ENCODE measurements around the gene TAF10.
A peak's percentile ranks its signal among the peaks of the same experiment; 100 is the strongest.

The TAF10 gene

GRCh38 chr11:6574816-6575715 is 37.0 kb downstream of the TAF10 start:
- H3K9ac ChIP-seq (ENCODE audit: low read length in 2 of 2) = no peak overlapping the region
- peak overlapping the region; percentile 90 for H3K27ac ChIP-seq (ENCODE audit: low read length)
- peaks cover 35% of the 10 kb centered on the region for H3K4me1 ChIP-seq (ENCODE audit: control insufficient read depth, insufficient read depth, low read length)
- H3K36me3 ChIP-seq (ENCODE audit: control insufficient read depth in 2 of 2, insufficient read depth in 2 of 2, low read length in 2 of 2) = no peaks in the 10 kb centered on the region
- no peaks in the 10 kb centered on the region for H3K27me3 ChIP-seq (ENCODE audit: control insufficient read depth in 1 of 2, insufficient read depth in 2 of 2, low read length in 2 of 2)
- no peak overlapping the region for H3K4me3 ChIP-seq (ENCODE audit: low read length in 2 of 2)
- no peaks in the 10 kb centered on the region for H3K9me3 ChIP-seq (ENCODE audit: control insufficient read depth in 2 of 2, low read length in 2 of 2)

GRCh38 chr11:6572215-6572614 is 39.8 kb downstream of the TAF10 start:
- peaks cover 38% of the 10 kb centered on the region for H3K4me1 ChIP-seq (ENCODE audit: control insufficient read depth, insufficient read depth, low read length)
- no peaks in the 10 kb centered on the region for H3K9me3 ChIP-seq (ENCODE audit: control insufficient read depth in 2 of 2, low read length in 2 of 2)
- no peak overlapping the region for H3K4me3 ChIP-seq (ENCODE audit: low read length in 2 of 2)
- H3K36me3 ChIP-seq (ENCODE audit: control insufficient read depth in 2 of 2, insufficient read depth in 2 of 2, low read length in 2 of 2) = no peaks in the 10 kb centered on the region
- no peak overlapping the region for H3K9ac ChIP-seq (ENCODE audit: low read length in 2 of 2)
- no peaks in the 10 kb centered on the region for H3K27me3 ChIP-seq (ENCODE audit: control insufficient read depth in 1 of 2, insufficient read depth in 2 of 2, low read length in 2 of 2)
- H3K27ac ChIP-seq (ENCODE audit: low read length) = no peak overlapping the region

- Histone ChIP-seq H3K4me3 (ENCODE audit: low read length in 2 of 2) (no peak overlapping the region), H3K9ac (ENCODE audit: low read length in 2 of 2) (no peak overlapping the region), H3K27me3 (ENCODE audit: control insufficient read depth in 1 of 2, insufficient read depth in 2 of 2, low read length in 2 of 2) (no peaks in the 10 kb centered on the region), H3K36me3 (ENCODE audit: control insufficient read depth in 2 of 2, insufficient read depth in 2 of 2, low read length in 2 of 2) (no peaks in the 10 kb centered on the region), H3K4me1 (ENCODE audit: control insufficient read depth, insufficient read depth, low read length) (peaks cover 31% of the 10 kb centered on the region), H3K9me3 (ENCODE audit: control insufficient read depth in 2 of 2, low read length in 2 of 2) (no peaks in the 10 kb centered on the region), H3K27ac (ENCODE audit: low read length) (no peak overlapping the region)
These were observed 40.5 kb downstream of the TAF10 start for GRCh38 chr11:6571434-6572008.

GRCh38 chr11:6570691-6571427 is 41.2 kb downstream of the TAF10 start:
- peaks cover 0 to 2% of the 10 kb centered on the region in 2 donors for H3K36me3 ChIP-seq (ENCODE audit: control insufficient read depth in 2 of 2, insufficient read depth in 2 of 2, low read length in 2 of 2)
- H3K9ac ChIP-seq (ENCODE audit: low read length in 2 of 2) = no peak overlapping the region
- no peak overlapping the region for H3K27ac ChIP-seq (ENCODE audit: low read length)
- H3K4me1 ChIP-seq (ENCODE audit: control insufficient read depth, insufficient read depth, low read length) = peaks cover 27% of the 10 kb centered on the region
- no peaks in the 10 kb centered on the region for H3K9me3 ChIP-seq (ENCODE audit: control insufficient read depth in 2 of 2, low read length in 2 of 2)
- H3K27me3 ChIP-seq (ENCODE audit: control insufficient read depth in 1 of 2, insufficient read depth in 2 of 2, low read length in 2 of 2) = no peaks in the 10 kb centered on the region
- H3K4me3 ChIP-seq (ENCODE audit: low read length in 2 of 2) = no peak overlapping the region

- no peak overlapping the region for H3K9ac ChIP-seq (ENCODE audit: low read length in 2 of 2)
- peaks cover 24% of the 10 kb centered on the region for H3K4me1 ChIP-seq (ENCODE audit: control insufficient read depth, insufficient read depth, low read length)
- no peaks in the 10 kb centered on the region for H3K9me3 ChIP-seq (ENCODE audit: control insufficient read depth in 2 of 2, low read length in 2 of 2)
- no peak overlapping the region for H3K27ac ChIP-seq (ENCODE audit: low read length)
- H3K36me3 ChIP-seq (ENCODE audit: control insufficient read depth in 2 of 2, insufficient read depth in 2 of 2, low read length in 2 of 2) = peaks cover 0 to 2% of the 10 kb centered on the region in 2 donors
- no peak overlapping the region for H3K4me3 ChIP-seq (ENCODE audit: low read length in 2 of 2)
- no peaks in the 10 kb centered on the region for H3K27me3 ChIP-seq (ENCODE audit: control insufficient read depth in 1 of 2, insufficient read depth in 2 of 2, low read length in 2 of 2)
These were observed 42.3 kb downstream of the TAF10 start for GRCh38 chr11:6569706-6570105.

GRCh38 chr11:6568191-6568918 is 43.7 kb downstream of the TAF10 start:
- Histone ChIP-seq H3K27me3 (ENCODE audit: control insufficient read depth in 1 of 2, insufficient read depth in 2 of 2, low read length in 2 of 2) (no peaks in the 10 kb centered on the region), H3K4me1 (ENCODE audit: control insufficient read depth, insufficient read depth, low read length) (peaks cover 24% of the 10 kb centered on the region), H3K27ac (ENCODE audit: low read length) (no peak overlapping the region), H3K4me3 (ENCODE audit: low read length in 2 of 2) (no peak overlapping the region), H3K36me3 (ENCODE audit: control insufficient read depth in 2 of 2, insufficient read depth in 2 of 2, low read length in 2 of 2) (peaks cover 0 to 8% of the 10 kb centered on the region in 2 donors), H3K9ac (ENCODE audit: low read length in 2 of 2) (no peak overlapping the region), H3K9me3 (ENCODE audit: control insufficient read depth in 2 of 2, low read length in 2 of 2) (no peaks in the 10 kb centered on the region)

GRCh38 chr11:6567371-6567745 is 44.7 kb downstream of the TAF10 start:
- Histone ChIP-seq H3K27ac (ENCODE audit: low read length) (no peak overlapping the region), H3K9me3 (ENCODE audit: control insufficient read depth in 2 of 2, low read length in 2 of 2) (no peaks in the 10 kb centered on the region), H3K9ac (ENCODE audit: low read length in 2 of 2) (no peak overlapping the region), H3K27me3 (ENCODE audit: control insufficient read depth in 1 of 2, insufficient read depth in 2 of 2, low read length in 2 of 2) (no peaks in the 10 kb centered on the region), H3K4me1 (ENCODE audit: control insufficient read depth, insufficient read depth, low read length) (peaks cover 21% of the 10 kb centered on the region), H3K36me3 (ENCODE audit: control insufficient read depth in 2 of 2, insufficient read depth in 2 of 2, low read length in 2 of 2) (peaks cover 0 to 8% of the 10 kb centered on the region in 2 donors), H3K4me3 (ENCODE audit: low read length in 2 of 2) (no peak overlapping the region)

- no peaks in the 10 kb centered on the region for H3K9me3 ChIP-seq (ENCODE audit: control insufficient read depth in 2 of 2, low read length in 2 of 2)
- no peak overlapping the region for H3K4me3 ChIP-seq (ENCODE audit: low read length in 2 of 2)
- H3K27ac ChIP-seq (ENCODE audit: low read length) = no peak overlapping the region
- peaks cover 16% of the 10 kb centered on the region for H3K4me1 ChIP-seq (ENCODE audit: control insufficient read depth, insufficient read depth, low read length)
- H3K9ac ChIP-seq (ENCODE audit: low read length in 2 of 2) = no peak overlapping the region
- H3K27me3 ChIP-seq (ENCODE audit: control insufficient read depth in 1 of 2, insufficient read depth in 2 of 2, low read length in 2 of 2) = no peaks in the 10 kb centered on the region
- peaks cover 0 to 8% of the 10 kb centered on the region in 2 donors for H3K36me3 ChIP-seq (ENCODE audit: control insufficient read depth in 2 of 2, insufficient read depth in 2 of 2, low read length in 2 of 2)
These were observed 45.2 kb downstream of the TAF10 start for GRCh38 chr11:6566704-6567370.

- H3K27me3 ChIP-seq (ENCODE audit: control insufficient read depth in 1 of 2, insufficient read depth in 2 of 2, low read length in 2 of 2) = no peaks in the 10 kb centered on the region
- no peak overlapping the region for H3K4me3 ChIP-seq (ENCODE audit: low read length in 2 of 2)
- H3K9me3 ChIP-seq (ENCODE audit: control insufficient read depth in 2 of 2, low read length in 2 of 2) = no peaks in the 10 kb centered on the region
- no peak overlapping the region for H3K27ac ChIP-seq (ENCODE audit: low read length)
- peaks cover 0 to 8% of the 10 kb centered on the region in 2 donors for H3K36me3 ChIP-seq (ENCODE audit: control insufficient read depth in 2 of 2, insufficient read depth in 2 of 2, low read length in 2 of 2)
- peaks cover 11% of the 10 kb centered on the region for H3K4me1 ChIP-seq (ENCODE audit: control insufficient read depth, insufficient read depth, low read length)
- H3K9ac ChIP-seq (ENCODE audit: low read length in 2 of 2) = no peak overlapping the region
These were observed 45.9 kb downstream of the TAF10 start for GRCh38 chr11:6565988-6566703.

Data from stomach smooth muscle (tissue), 2 donors.